Measurements from ENCODE around the gene TMA16.
"Not testable (repeated sequence)": the region's sequence is repeated elsewhere in the genome, so short reads cannot be mapped to it uniquely, and the experiment has no call there.

TMA16 gene

DNA sequence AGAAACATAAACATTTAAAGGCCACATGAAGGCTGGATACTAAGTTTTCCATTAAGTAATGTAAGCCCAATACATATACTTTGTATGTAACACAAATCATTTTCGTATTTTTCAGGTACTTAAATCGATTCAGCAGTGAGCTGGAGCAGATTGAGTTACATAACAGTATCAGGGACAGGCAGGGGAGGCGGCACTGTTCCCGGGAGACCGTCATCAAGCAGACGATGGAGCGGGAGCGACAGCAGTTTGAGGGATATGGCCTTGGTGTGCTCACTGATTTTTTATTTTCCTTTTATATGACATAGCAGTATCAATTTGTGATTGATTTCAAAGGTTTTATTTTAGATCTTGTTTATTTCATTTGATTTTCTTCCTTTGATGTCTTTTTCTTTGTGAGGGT lies 20.7 kb downstream of the TMA16 start:
- no peak for DNase-seq

DNA sequence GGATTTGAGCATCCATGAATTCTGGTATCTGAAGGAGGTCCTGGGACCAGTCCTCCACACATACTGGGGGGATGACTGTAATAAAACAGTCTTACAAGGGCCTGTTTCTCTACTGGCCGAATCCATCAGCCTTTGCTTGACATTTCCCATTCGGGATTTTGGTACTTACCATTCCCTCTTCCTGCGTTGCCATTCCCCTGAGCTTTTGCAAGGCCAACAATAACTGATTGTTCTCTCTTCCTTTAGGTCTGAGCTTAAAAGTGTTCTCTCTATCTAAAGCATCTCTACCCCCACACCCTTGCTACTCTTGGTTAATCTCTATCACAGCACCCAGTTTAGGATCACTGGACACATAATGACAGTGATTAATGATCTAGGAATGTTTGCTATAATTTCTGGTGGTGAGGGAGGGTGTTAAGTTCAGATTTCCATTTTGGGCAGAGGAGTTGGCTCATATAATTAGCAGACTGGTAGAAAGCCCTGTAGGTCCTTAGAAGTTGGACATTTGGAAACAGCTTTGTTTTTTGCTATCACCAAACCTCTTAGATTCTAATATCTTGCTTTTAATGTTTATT lies 29.4 kb downstream of the TMA16 start:
- DNase-seq, result no peak

DNA sequence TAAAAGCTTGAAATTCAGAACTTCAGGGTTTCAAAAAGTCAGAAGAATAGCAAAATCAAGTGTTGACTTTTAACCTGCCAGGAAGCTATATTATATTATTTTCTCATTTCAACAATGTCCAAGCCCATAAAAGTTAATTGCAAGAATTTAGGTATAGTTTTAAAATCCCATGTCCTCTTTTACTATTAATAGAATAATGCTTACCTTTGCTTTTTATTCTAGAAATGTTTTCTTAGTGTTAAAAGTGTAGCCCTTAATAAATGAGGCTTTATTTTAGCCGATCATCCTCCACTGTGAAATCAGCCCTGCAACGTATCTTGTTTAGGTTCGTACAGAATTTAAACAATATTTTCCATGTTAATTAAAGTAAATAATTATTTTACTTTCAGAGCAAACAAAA lies 31.5 kb downstream of the TMA16 start:
- no peak for DNase-seq

DNA sequence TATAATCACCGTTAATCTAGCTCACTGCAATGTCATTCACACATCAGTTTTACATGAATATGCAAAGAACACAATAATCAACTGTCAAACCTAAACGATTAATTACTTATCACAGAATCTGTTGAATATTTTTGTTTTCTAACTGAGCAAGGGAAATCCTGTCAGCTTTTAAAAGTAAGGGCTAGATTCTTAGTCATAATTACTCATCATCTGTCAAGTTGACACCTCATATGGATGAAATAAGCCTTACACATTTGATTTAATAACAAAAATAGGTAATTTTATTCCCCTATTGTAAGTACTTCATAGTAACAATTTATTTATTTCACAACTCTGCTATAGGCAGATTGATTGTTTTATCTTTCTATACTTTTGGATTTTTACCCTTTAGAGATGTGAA lies 32.7 kb downstream of the TMA16 start:
- DNase-seq, result no peak

DNA sequence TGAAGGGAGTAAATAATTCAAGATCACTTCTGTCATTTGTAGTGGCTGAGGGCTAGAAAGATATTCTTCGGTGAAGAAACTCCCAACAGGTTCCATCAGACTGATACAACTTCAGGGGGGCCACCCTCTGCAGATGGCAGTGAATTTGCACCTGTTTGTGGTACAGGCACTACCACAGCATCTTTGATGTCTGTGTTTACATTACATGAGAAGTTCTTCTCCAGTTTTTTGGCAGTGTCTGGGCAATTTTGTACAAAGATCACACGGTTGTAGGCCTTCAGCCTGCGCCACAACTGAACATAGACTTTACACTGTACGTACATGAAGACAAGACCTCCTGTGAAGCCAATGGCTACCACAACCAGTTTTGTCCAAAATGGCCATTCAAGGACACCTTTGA lies 34.2 kb downstream of the TMA16 start:
- DNase-seq, result no peak

DNA sequence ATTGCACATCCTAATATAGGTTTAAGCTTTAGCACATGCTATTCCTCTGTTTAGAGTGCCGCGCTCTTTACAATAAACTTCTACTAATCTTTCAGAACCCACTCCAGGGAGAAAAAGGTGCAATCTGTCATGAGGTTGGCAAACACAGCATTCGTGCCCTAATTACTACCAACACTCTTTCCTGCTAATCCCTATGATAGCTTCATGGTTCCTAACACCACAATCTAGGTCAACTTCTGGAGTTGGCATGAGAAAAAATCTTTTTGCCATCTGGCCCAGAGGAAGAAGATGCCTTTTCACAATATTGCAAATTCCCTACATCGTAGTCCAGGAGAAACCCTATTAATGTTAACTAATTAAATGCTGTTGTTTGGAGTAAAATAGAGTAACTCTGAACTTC lies 39.6 kb downstream of the TMA16 start:
- DNase-seq, result no peak

DNA sequence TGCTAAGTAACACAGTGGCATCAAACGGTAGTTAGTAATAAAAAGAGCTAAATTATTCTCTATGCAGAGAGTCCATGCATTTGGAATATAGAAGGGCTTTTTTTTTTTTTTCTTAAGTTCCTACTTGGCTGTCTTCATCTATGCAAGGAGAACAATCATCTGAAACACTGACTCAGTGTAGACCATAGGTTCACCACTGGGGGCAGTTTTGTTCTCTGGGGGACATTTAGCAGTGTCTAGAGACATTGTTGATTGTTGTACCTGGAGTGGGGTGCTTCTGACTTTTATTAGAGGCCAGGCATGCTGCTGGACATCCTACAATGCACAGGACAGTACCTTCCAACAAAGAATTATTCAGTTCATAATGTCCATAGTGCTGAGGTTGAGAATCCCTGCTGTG lies 41.2 kb downstream of the TMA16 start:
- no peak for DNase-seq

DNA sequence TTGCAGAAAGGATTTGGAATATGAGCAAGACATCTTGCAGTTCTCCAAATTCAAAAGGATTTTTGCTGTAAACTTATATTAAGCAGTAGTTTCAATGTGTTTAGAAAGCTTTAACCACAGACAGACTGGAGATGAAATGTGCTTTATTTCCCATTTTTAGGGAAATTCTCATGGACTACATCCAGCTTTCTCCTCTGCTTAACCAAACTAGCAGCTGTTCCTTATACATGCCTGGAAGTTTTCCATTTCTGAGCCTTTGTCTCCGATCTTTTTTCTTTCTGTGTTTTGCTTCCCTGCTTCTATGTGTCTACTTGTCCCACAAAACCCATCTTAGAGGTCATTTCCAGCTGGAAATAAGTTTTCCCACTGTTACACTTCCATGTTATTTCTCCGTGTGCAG lies 41.6 kb downstream of the TMA16 start:
- DNase-seq, result no peak

DNA sequence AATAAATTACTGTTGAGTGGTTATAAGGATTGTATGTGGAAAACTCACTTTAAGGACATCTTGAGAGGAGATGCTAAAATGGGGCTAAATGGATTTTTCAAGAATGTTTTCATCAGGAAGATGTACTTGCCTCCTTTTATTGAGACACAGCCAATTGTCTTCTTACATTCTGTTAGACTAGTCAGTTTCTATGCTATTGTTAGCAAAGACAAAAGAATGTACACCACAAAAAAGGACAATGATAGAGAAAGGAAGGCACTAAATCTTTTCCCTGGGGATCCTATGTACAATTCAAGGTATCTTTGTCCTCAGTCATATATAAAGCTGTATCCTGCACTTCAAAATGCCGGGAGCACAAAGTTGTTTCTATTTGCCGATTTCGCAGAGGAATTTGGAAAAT lies 42.6 kb downstream of the TMA16 start:
- DNase-seq, result no peak

DNA sequence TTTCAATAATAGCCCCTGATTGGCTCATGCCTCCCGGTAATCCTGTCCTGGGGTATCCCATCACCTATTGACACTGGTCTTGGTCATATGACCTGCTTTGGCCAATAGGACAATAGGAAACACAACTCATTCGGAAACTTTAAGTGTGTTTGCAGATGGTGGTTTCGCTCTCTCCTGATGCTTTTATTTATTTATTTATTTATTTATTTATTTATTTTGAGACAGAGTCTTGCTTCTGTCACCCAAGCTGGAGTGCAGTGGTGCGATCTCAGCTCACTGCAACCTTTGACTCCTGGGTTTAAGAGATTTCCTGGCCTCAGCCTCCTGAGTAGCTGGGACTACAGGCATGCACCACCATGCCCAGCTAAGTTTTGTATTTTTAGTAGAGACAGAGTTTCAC lies 44.3 kb downstream of the TMA16 start:
- DNase-seq, result not testable (repeated sequence)

DNA sequence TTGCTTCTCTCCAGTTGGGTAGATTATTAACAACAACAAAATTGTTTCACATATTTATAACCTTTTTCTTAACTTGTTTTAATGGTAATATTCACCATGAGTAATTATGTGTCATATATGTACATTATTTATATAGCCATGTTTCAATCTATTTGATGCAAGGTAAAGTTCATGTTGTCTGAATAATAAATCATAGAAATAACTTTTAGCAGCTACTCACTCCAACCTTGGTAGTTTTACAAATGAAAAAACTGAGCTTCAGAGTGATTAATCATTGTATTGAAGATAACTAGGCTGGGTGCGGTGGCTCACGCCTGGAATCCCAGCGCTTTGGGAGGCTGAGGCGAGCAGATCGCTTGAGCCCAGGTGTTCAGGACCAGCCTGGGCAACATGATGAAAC lies 46.0 kb downstream of the TMA16 start:
- no peak for DNase-seq

DNA sequence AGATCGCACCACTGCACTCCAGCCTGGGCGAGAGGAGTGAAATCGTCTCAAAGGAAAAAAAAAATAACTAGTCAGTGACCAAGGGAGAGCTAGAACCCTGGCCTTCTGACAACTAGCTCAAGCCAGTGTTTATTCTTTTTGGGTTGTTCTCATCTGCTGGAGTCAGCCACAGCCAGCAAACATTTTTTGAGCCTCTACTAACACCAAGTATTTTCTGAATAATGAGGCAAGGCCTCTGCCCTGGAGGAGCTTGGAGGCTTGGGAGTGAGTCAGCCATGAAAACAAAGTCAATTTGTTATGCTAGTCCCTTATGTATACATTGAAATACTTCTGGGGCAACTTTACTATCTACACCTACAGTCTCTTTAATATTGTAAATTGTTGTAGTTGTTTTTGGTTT lies 46.5 kb downstream of the TMA16 start:
- DNase-seq, result no peak

DNA sequence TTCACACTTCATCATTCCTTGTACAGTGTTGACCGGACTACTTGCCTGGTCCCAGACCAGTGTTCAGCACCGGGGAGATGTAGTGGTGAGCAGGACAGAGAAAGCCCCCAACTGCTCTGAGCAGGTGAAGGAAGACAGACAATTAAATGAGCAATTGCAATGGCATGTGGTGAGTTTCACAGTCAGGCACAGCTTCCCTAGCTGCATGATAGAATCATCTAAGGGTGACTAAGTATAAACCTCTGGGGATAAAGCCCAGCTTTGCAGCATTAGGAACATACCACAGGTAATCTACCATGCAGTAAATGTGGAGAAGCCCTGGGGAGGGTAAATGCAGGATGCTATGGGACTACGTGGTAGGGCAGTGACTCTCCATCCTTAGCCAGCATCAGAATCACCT lies 47.8 kb downstream of the TMA16 start:
- DNase-seq, result no peak

DNA sequence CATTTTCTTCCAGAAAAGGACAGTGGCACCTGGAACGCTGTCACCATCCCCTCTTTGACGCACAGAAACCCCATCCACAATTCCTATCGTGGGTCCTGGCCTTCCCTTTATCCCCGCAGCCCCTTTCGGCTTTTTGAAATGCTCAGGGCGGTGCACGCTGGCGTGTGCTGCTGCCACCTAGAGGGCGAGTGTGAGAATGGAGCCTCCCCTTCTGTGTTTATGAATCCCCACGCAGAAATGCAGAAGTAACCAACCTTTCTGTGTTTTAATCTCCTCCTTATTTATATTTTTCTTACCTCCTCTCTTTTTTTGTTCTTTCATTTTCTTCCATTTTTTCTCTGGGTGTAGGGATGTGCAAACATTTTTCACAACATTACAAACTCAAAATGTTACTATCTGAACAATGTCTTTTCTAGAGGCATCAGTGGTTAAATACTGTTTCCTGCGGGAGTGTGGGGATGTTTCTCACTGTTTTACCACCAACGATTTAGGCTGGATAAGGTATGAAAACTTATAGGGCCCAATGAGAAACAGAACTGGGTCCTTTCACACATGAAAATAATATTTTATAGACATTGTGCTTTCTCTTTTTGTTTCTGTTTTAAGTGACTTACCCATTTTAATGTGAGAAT lies 50.0 kb downstream of the TMA16 start:
- peak; percentile 74 to 85 (median 81) for DNase-seq

DNA sequence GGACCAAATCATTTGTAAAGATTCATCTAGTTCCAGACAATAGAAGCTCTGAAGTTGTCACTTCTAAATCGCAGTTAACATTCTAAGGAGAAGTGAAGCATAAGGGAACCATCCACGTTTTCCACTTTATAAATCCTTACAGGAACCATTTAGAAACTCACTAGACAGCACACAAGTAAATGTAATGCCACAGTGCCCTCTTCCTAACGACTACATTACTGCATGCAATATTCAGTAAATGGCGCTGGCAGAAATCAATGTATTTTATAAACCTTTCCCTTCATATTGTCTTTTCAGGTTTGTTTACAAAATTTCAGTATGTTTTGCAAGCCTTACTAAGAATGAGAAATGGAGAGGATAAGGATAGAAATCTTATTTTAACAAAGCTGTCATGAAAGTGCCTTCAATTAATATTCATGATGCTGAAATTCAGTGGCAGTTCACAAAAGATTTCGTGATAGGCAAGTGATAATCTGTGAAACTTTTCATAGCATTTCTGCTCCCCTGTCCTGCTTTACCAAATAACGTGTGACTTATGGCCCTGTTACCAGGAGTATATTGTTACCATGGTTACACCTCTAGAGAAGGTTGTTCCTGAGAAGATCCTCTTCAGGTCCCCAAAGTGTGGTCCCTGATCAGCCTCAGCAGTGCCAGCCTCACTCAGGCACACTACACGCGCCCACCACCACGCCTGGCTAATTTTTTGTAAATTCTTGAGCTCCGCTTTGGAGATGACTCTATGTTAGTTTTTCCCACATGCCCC lies 54.2 kb downstream of the TMA16 start:
- peak; percentile 42 to 70 (median 54) for DNase-seq

DNA sequence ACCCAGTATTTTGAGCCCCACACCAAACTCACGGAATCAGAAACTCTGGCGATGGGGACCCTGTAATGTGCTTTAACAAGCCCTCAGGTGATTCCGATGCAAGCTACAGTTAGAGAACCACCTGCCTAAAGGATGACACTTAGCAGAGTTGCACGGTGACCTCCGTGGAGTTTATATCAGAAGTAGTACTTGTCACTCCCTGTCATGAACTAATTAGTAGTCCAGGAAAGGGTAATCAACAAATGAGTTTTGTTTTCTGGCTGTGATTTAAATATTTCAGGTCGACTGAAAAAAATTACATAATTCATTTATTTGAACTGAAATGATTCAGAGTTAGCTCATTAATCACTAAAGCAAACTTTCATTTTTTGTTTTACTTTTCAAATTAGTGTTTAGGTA lies 56.4 kb downstream of the TMA16 start:
- DNase-seq, result no peak

DNA sequence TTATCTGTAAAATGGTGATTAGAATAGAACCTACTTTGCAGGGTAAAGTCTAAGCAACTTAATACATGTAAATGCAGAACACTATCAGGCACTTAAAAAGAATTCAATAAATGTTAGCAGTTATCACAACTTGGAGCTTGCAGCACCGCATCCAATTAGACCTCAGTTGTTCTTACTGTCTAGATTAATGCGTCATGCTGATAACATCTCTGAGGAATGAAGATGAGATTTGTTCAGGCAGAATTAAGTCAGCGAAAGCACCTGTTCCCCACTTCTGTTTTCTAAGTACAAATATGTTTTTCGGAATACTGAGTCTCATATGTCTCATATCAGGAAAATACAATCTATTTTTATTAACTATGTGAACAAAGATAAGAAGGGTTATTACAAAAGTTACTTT lies 58.7 kb downstream of the TMA16 start:
- DNase-seq, result no peak

DNA sequence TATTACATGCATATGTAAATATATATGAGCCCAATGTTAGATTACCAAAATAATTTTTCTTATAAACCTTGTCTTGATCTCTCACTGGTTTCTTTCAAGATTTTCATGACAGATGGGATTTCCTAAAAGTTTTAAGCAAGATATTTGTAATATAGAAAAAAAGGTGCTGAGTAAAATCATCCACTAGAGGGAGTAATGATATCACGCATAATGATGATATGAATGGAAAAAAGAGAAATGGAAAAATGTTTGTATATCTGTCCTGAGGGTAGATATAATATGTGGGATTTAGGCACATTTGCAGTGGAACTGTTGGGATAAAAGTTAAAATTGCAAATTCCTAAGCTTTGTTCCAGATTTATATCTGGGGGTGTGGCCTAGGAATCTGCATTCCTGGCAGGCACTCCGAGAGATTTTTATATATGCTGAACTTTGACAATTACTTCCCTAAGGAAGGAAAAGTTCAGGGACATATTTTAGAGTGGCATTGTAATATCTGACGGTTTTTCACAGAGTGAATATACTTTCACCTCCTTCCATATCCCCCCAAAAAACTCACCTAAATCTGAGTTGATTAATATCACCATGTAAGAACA lies 60.5 kb downstream of the TMA16 start:
- DNase-seq, result peak in 2 of 4 experiments; percentile 65 to 78

DNA sequence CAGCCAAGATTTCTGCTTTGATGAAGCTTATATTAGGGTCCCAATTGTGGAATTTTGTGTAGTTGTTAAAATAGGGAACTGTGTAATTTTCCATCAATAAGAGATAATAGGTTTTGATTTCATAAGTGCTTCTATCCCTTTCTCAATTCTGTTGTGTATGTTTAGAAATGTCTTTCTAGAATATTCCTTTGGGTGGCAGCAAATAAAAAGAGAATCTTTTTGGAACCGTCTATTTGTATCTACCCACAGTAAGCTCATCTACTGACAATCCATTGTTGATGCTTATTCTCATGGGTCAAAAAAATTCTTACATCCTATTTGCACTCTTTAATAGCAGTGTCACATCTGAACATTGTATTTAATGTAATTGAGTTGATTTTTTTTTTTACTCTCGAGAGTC lies 61.7 kb downstream of the TMA16 start:
- peak in 2 of 4 experiments; percentile 57 to 69 for DNase-seq

DNA sequence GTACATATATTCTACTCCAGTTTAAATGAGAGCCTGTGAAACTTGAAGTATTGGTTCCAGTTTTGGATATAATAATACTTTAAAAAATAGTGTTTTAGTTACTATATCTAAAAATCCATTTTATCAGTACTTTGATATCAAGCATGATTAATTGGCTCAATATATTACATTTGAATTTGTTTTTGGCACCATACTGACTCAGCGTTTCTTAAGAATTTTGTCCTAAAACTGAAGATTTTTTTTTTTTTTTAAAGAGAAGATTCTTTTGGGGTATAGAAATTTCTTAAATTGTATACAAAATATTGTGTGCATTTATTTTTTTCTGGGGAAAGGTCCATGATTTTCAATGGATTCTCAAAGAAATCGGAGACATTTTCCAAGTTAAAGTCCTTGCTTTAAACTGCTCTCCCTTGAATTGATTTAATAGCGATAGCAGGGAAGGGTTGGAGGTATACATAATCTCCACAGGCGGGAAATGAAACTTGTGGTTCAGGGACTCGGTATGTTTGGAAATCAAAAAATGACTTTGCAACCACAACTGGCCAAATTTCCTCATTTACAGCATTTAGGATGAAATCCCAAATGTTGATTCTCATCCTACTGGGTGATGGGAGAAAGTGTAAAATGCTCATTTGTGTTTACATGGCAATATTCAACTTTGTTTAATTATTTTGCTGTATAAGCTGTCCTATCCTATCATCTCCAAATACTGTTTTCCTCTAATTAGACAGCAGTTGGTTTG lies 62.3 kb downstream of the TMA16 start:
- DNase-seq, result peak; percentile 43 to 77 (median 62)

DNA sequence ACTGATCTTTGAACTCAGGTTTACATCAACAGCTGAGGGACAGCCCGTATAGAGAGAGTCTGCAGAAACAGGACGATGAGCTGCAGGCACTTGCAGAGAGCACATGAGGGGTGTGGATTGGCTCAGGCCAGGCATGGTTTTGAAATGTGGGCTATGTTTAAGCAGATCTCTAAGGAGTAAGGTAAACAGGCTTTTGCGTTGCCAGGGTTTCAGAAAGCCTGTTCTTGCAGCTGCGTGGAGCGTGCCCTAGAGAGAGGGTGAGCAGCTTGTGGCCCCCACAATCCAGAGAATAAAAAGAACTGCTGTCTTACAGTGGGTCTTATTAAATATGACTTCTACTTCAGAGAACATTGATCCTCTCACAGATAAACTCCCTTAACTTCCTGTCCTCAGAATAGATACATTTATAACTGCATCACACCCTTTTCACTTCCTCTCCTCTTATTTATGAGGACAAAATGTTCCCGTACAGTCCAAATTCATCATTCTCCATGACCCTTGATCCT lies 64.1 kb downstream of the TMA16 start:
- peak; percentile 6 to 39 (median 32) for DNase-seq

DNA sequence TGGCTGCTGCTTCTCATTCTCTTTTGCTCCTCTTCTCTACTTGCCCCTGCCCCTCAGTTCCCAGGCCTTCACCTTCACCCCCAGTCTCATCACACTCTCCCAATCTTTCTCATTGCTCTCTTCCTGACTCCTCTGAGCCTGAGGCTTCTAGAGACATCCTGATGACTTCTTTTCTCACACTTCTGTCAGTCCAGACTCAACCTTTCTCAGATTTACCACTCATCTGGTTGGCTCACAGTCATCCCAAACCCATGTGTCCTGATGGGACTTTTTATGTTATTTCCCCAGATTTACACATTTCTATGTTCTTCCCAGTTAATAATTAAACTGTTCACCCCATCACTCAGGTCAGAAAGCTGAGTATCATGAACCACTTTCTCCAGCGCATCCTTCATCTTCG lies 68.0 kb downstream of the TMA16 start:
- no peak for DNase-seq

DNA sequence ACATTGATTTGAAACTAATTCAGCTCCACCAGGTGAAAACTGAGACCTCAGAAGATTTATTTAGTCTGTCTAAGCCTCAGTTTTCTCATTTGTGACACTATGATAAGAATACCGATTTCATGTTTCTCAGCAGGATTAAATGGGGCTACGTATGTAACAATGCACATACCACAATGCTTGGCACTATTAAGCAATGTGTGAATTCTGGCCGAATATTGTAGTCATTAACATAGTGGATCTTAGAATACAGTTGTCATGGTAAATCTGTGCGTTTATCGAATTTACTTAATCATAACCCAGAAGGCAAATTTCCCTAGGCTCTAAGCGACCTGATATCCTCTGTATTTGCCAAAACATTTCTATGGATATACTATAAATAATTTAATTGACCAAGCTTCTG lies 69.1 kb downstream of the TMA16 start:
- no peak for DNase-seq
